ENCODE measurements around the gene KPNA1. TPM values are rescaled to one million over a fixed set of nuclear protein-coding genes. Genes with fewer than 3 reads are reported as not detected.
"Not testable (repeated sequence)": the region's sequence is repeated elsewhere in the genome, so short reads cannot be mapped to it uniquely, and the experiment has no call there.

Gene KPNA1
- polyA plus RNA-seq, 6 donors from 2014 or later, result 31.5 to 44.1 (median 34.5) TPM

DNA sequence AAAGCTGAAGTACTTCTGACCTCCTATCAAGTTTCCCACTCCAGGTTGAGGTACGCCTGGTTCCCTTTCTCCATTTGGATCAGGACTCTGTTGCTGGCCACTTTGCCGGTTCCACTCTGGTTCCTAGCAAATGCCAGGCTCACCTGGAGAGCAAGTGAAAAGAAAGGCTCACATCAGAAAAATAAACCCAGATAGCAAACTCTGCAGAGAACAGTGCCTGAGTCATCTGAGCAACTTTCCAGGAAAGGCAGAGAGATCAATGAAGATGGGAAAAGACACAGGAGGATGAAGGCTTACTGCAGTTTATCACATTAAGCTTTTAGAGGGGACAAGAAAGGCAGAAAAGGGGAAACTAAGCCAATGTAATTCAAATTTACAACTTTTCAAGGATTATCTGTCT is 57.0 kb downstream of the KPNA1 start:
- Mint-ChIP-seq H3K9me3 (no peaks in the 10 kb centered on the region), H3K4me3 (no peak overlapping the region), H3K27me3 (no peaks in the 10 kb centered on the region), H3K36me3 (peaks cover 12 to 16% of the 10 kb centered on the region in 2 donors), H3K4me1 (no peaks in the 10 kb centered on the region), H3K27ac (peak overlapping the region in 2 of 6 donors; percentile 17 to 67)
- DNase-seq (no peak), ATAC-seq (ENCODE audit: low read depth in 2 of 2) (no peak)

DNA sequence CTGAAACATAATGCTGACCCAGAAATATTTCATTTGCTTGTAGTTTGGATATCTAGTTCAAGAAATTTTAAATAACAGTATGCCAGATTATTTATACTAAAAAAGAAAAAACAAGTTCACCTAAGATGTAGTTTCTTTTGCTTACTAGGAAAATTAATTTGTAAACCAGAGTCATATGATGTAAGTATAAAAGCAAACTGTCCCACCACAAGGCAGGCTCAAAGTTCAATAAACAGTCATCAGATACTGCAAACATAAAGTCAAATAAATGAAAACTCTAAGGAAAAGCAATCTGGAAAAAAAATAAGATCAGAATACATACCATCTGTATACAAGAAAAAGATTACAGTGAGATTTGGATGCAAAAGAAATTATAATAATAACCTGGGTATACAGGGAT is 58.7 kb downstream of the KPNA1 start:
- Mint-ChIP-seq H3K27me3 (no peaks in the 10 kb centered on the region), H3K27ac (no peak overlapping the region), H3K9me3 (no peaks in the 10 kb centered on the region), H3K36me3 (peaks cover 4 to 16% of the 10 kb centered on the region in 2 donors), H3K4me3 (no peak overlapping the region), H3K4me1 (no peaks in the 10 kb centered on the region)
- ATAC-seq (ENCODE audit: low read depth in 2 of 2) (no peak), DNase-seq (no peak)

GRCh38 chr3:122451371-122451770 is 63.4 kb downstream of the KPNA1 start:
- H3K27ac Mint-ChIP-seq, result no peak overlapping the region
- DNase-seq, result no peak
- no peaks in the 10 kb centered on the region for H3K27me3 Mint-ChIP-seq
- peaks cover 22 to 34% of the 10 kb centered on the region in 2 donors for H3K36me3 Mint-ChIP-seq
- no peak for ATAC-seq (ENCODE audit: low read depth in 2 of 2)
- H3K4me1 Mint-ChIP-seq, result peaks cover 2 to 10% (median 4%) of the 10 kb centered on the region in 3 donors
- peaks cover 0 to 5% (median 0%) of the 10 kb centered on the region in 7 donors for H3K9me3 Mint-ChIP-seq
- H3K4me3 Mint-ChIP-seq, result no peak overlapping the region

DNA sequence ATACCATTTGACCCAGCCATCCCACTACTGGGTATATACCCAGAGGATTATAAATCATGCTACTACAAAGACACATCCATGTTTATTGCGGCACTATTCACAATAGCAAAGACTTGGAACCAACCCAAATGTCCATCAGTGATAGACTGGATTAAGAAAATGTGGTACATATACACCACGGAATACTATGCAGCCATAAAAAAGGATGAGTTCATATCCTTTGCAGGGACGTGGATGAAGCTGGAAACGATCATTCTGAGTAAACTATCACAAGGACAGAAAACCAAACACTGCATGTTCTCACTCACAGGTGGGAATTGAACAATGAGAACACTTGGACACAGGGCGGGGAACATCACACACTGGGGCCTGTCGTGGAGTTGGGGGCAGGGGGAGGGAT is 66.5 kb downstream of the KPNA1 start:
- peaks cover 49 to 50% of the 10 kb centered on the region in 2 donors for H3K36me3 Mint-ChIP-seq
- not testable (repeated sequence) for ATAC-seq (ENCODE audit: low read depth in 2 of 2); H3K4me3 Mint-ChIP-seq; H3K27me3 Mint-ChIP-seq; DNase-seq
- H3K4me1 Mint-ChIP-seq, result peaks cover 10 to 11% (median 11%) of the 10 kb centered on the region in 3 donors
- peaks cover 0 to 13% (median 5%) of the 10 kb centered on the region in 7 donors for H3K9me3 Mint-ChIP-seq
- H3K27ac Mint-ChIP-seq, result peak overlapping the region in 1 of 6 donors; percentile 53

DNA sequence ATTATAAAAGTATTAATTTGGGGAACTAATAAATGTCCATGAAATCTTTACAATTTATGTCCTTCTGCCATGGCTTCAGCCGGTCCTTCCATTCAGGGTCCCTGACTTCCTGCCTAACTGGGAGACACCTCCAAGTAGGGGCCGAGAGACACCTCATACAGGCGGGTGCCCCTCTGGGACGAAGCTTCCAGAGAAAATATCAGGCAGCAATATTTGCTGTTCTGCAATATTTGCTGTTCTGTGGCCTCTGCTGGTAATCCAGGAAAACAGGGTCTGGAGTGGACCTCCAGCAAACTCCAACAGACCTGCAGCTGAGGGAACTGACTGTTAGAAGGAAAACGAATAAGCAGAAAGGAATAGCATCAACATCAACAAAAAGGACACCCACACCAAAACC is 70.2 kb downstream of the KPNA1 start:
- Mint-ChIP-seq H3K27ac (peak overlapping the region in 1 of 6 donors; percentile 12), H3K4me1 (peaks cover 11 to 21% (median 13%) of the 10 kb centered on the region in 3 donors), H3K9me3 (peaks cover 0 to 13% (median 5%) of the 10 kb centered on the region in 7 donors), H3K4me3 (peak overlapping the region in 1 of 8 donors; percentile 44), H3K36me3 (peaks cover 69 to 73% of the 10 kb centered on the region in 2 donors)
- DNase-seq; ATAC-seq (ENCODE audit: low read depth in 2 of 2); H3K27me3 Mint-ChIP-seq: not testable (repeated sequence)

DNA sequence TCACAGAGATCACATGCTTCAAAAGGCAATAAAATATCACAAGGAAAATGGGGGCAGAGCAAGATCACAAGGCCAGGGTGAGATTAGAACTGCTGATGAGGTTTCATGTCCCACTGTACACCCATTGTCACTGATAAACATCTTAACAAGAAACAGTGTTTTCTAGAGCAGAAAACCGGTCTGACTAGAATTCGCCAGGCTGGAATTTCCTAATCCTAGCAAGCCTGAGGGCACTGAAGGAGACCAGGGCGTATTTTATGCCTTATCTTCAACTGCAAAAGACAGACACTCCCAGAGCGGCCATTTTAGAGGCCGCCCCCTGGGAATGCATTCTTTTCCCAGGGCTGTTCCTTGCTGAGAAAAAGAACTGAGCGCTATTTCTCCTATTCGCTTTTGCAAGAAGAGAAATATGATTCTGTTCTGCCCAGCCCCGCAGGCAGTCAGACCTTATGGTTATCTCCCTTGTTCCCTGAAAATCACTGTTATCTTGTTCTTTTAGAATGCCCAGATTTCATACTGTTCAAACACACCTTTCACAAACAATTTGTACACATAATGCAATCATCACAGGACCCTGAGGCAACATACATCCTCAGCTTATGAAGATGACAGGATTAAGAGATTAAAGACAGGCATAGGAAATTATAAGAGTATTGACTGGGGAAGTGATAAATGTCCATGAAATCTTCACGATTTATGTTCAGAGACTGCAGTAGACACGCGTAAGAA is 70.8 kb downstream of the KPNA1 start:
- not testable (repeated sequence) for H3K4me3 Mint-ChIP-seq; DNase-seq; ATAC-seq (ENCODE audit: low read depth in 2 of 2); H3K27ac Mint-ChIP-seq; H3K27me3 Mint-ChIP-seq
- Mint-ChIP-seq H3K36me3 (peaks cover 66 to 69% of the 10 kb centered on the region in 2 donors), H3K9me3 (peaks cover 0 to 13% (median 5%) of the 10 kb centered on the region in 7 donors), H3K4me1 (peaks cover 11 to 21% (median 13%) of the 10 kb centered on the region in 3 donors)

- no peak for DNase-seq
- no peak for ATAC-seq (ENCODE audit: low read depth in 2 of 2)
- no peak overlapping the region for H3K27ac Mint-ChIP-seq
- H3K9me3 Mint-ChIP-seq, result peaks cover 0 to 12% (median 5%) of the 10 kb centered on the region in 7 donors
- no peaks in the 10 kb centered on the region for H3K27me3 Mint-ChIP-seq
- peaks cover 60 to 61% of the 10 kb centered on the region in 2 donors for H3K36me3 Mint-ChIP-seq
- H3K4me1 Mint-ChIP-seq, result peaks cover 9 to 21% (median 13%) of the 10 kb centered on the region in 3 donors
- no peak overlapping the region for H3K4me3 Mint-ChIP-seq
These were observed 71.6 kb downstream of the KPNA1 start for GRCh38 chr3:122443090-122443489.

DNA sequence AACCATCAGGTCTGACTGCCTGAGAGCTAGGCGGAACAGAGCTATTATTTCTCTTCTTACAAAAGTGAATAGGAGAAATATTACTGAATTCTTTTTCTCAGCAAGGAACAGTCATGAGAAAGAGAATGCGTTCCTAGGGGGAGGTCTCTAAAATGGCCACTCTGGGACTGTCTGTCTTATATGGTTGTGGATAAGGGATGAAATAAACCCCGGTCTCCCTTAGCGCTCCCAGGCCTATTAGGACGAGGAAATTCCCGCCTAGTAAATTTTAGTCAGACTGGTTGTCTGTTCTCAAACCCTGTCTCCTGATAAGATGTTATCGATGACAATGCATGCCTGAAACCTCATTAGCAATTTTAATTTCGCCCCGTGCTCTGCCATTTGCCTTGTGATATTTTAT is 78.8 kb downstream of the KPNA1 start:
- Mint-ChIP-seq H3K36me3 (peaks cover 52 to 57% of the 10 kb centered on the region in 2 donors), H3K4me3 (no peak overlapping the region), H3K27me3 (no peaks in the 10 kb centered on the region), H3K27ac (peak overlapping the region in 2 of 6 donors; percentile 24 to 65), H3K4me1 (peaks cover 0 to 7% (median 1%) of the 10 kb centered on the region in 3 donors), H3K9me3 (peaks cover 4 to 13% (median 12%) of the 10 kb centered on the region in 7 donors)
- ATAC-seq (ENCODE audit: low read depth in 2 of 2) (no peak), DNase-seq (no peak)

DNA sequence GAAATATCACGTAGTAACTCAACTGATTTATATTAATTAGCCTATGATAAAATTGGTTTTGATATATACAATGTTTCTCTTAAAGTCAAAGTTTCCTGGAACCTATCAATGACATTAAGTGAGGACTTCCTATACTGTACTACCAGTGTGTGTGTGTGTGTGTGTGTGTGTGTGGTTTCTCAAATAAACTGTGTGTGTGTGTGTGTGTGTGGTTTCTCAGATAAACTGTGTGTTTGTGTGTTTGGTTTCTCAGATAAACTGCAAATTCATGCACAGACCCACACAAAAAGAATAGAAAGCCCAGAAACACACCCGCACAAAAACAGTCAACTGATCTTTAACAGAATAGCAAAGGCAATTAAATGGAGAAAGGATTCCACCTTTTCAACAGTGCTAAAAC is 84.4 kb downstream of the KPNA1 start:
- no peaks in the 10 kb centered on the region for H3K27me3 Mint-ChIP-seq
- ATAC-seq (ENCODE audit: low read depth in 2 of 2), result no peak

GRCh38 chr3:122427857-122428471 is 86.8 kb downstream of the KPNA1 start:
- peak overlapping the region in 4 of 6 donors; percentile 1 to 70 (median 16) for H3K27ac Mint-ChIP-seq
- no peaks in the 10 kb centered on the region for H3K4me1 Mint-ChIP-seq
- H3K36me3 Mint-ChIP-seq, result peaks cover 36 to 37% of the 10 kb centered on the region in 2 donors
- H3K4me3 Mint-ChIP-seq, result no peak overlapping the region
- no peaks in the 10 kb centered on the region for H3K27me3 Mint-ChIP-seq
- ATAC-seq (ENCODE audit: low read depth in 2 of 2) (no peak), DNase-seq (no peak)
- H3K9me3 Mint-ChIP-seq, result peaks cover 0 to 14% (median 2%) of the 10 kb centered on the region in 7 donors

More for the DNA sequence above, 84.4 kb downstream of the KPNA1 start:
- H3K27ac Mint-ChIP-seq, result peak overlapping the region in 1 of 6 donors; percentile 24
- no peak overlapping the region for H3K4me3 Mint-ChIP-seq
- H3K9me3 Mint-ChIP-seq, result peaks cover 0 to 14% (median 2%) of the 10 kb centered on the region in 7 donors
- H3K36me3 Mint-ChIP-seq, result peaks cover 47 to 50% of the 10 kb centered on the region in 2 donors
- H3K4me1 Mint-ChIP-seq, result no peaks in the 10 kb centered on the region
- no peak for DNase-seq

GRCh38 chr3:122421836-122422235 is 92.9 kb downstream of the KPNA1 start:
- DNase-seq (no peak), ATAC-seq (ENCODE audit: low read depth in 2 of 2) (no peak)
- Mint-ChIP-seq H3K4me3 (no peak overlapping the region), H3K27me3 (no peaks in the 10 kb centered on the region), H3K4me1 (peaks cover 5 to 14% (median 8%) of the 10 kb centered on the region in 3 donors), H3K27ac (peak overlapping the region in 3 of 6 donors; percentile 20 to 39 (median 21)), H3K9me3 (peaks cover 0 to 2% (median 0%) of the 10 kb centered on the region in 7 donors), H3K36me3 (peaks cover 0 to 17% of the 10 kb centered on the region in 2 donors)

DNA sequence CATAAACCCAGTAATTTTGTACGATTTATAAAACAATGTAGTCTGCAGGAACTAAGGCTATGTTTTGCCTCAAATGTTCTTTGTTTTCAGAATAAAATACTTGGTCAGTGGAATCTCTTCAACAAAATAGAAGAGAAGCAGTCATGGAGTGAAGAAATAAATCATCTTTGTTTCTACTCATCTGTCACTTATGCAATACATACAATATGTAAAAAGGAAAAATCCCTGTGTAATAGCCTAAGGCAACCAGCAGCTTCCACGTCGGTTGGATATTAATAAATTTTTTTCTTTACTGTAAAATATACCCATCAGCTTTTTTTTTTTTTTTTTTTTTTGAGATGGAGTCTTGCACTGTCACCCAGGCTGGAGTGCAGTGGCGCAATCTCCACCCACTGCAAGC is 93.6 kb downstream of the KPNA1 start:
- Mint-ChIP-seq H3K4me3 (no peak overlapping the region), H3K9me3 (peaks cover 0 to 2% (median 0%) of the 10 kb centered on the region in 7 donors), H3K27ac (peak overlapping the region in 2 of 6 donors; percentile 20 to 38), H3K4me1 (peaks cover 12 to 20% (median 16%) of the 10 kb centered on the region in 3 donors), H3K36me3 (peaks cover 0 to 10% of the 10 kb centered on the region in 2 donors), H3K27me3 (no peaks in the 10 kb centered on the region)
- no peak for ATAC-seq (ENCODE audit: low read depth in 2 of 2)
- no peak for DNase-seq

DNA sequence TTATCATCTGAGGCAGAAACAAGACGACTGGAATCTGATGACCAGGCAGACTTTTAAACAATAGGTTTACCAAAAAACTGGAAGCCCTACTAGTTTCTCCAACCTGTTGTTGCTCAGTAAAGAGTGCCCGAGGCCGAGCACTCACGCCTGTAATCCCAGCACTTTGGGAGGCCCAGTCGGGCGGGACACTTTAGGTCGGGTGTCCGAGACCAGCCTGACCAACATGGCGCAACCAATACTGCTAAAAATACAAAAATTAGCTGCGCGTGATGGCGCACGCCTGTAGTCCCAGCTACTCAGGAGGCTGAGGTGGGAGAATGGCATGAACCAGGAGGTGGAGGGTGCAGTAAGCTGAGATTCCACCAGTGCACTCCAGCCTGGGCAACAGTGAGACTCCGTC is 97.8 kb downstream of the KPNA1 start:
- Mint-ChIP-seq H3K27me3 (no peaks in the 10 kb centered on the region), H3K4me3 (peak overlapping the region; percentile 84 to 99 (median 97)), H3K4me1 (peaks cover 39 to 54% (median 47%) of the 10 kb centered on the region in 3 donors), H3K27ac (peak overlapping the region; percentile 100), H3K9me3 (peaks cover 0 to 2% (median 0%) of the 10 kb centered on the region in 7 donors), H3K36me3 (peaks cover 5 to 7% of the 10 kb centered on the region in 2 donors)
- DNase-seq (no peak), ATAC-seq (ENCODE audit: low read depth in 2 of 2) (no peak)
